Duodenal mucosa (tissue), 2 donors: Measurements from ENCODE around the gene NPAS3.

ENCODE experiments used
- H3K27ac ChIP-seq: one replicate; pipeline ENCODE4 v1.7.0; 2013; ENCODE audit warnings: low read depth, low read length
- H3K27me3 ChIP-seq, 2 donors: one replicate each; pipeline ENCODE4 v1.7.0; 2013; ENCODE audit warnings: low read length in 2 of 2, control low read depth in 1 of 2; ENCODE audit not compliant: insufficient read depth in 2 of 2, control insufficient read depth in 1 of 2
- H3K36me3 ChIP-seq, 2 donors: one replicate each; pipeline ENCODE4 v1.7.0; 2013; ENCODE audit warnings: low read length in 2 of 2, control low read depth in 1 of 2; ENCODE audit not compliant: insufficient read depth in 2 of 2, control insufficient read depth in 1 of 2
- H3K4me1 ChIP-seq, 2 donors: one replicate each; pipeline ENCODE4 v1.7.0; 2013; ENCODE audit warnings: low read length in 2 of 2, control low read depth in 1 of 2; ENCODE audit not compliant: insufficient read depth in 2 of 2, control insufficient read depth in 1 of 2
- H3K4me3 ChIP-seq, 2 donors: one replicate each; pipeline ENCODE4 v1.7.0; 2013; ENCODE audit warnings: low read length in 2 of 2, low read depth in 1 of 2
- H3K9ac ChIP-seq, 2 donors: one replicate each; pipeline ENCODE4 v1.7.0; 2013; ENCODE audit warnings: low read length in 2 of 2, low read depth in 1 of 2
- H3K9me3 ChIP-seq, 2 donors: one replicate each; pipeline ENCODE4 v1.7.0; 2013; ENCODE audit warnings: low read length in 2 of 2, control low read depth in 1 of 2; ENCODE audit not compliant: control insufficient read depth in 1 of 2

The NPAS3 gene

DNA sequence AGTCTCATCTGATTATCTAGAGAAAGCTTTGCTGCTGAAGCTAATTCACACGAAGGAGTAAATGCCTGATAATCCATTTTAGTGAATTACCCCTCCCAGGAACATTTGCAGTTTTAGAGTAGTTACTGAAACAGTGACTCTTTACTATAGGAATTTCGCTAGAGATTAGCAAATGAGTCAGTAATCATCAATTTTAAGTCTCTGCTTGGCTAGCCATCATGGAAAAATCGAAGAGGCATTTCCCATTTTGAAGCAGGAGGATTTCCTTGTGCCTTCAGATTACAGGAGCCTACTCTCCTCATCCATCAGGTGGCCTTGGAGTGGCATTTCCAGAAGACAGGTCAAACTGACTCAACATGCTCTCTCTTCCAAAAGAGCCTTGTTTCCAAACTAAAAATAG, 857.7 kb downstream of the NPAS3 start:
- Histone ChIP-seq H3K27me3 (peaks cover 17 to 18% of the 10 kb centered on the region in 2 donors), H3K4me1 (peaks cover 0 to 8% of the 10 kb centered on the region in 2 donors), H3K9me3 (no peaks in the 10 kb centered on the region), H3K4me3 (no peak overlapping the region), H3K27ac (no peak overlapping the region), H3K36me3 (no peaks in the 10 kb centered on the region), H3K9ac (no peak overlapping the region)

DNA sequence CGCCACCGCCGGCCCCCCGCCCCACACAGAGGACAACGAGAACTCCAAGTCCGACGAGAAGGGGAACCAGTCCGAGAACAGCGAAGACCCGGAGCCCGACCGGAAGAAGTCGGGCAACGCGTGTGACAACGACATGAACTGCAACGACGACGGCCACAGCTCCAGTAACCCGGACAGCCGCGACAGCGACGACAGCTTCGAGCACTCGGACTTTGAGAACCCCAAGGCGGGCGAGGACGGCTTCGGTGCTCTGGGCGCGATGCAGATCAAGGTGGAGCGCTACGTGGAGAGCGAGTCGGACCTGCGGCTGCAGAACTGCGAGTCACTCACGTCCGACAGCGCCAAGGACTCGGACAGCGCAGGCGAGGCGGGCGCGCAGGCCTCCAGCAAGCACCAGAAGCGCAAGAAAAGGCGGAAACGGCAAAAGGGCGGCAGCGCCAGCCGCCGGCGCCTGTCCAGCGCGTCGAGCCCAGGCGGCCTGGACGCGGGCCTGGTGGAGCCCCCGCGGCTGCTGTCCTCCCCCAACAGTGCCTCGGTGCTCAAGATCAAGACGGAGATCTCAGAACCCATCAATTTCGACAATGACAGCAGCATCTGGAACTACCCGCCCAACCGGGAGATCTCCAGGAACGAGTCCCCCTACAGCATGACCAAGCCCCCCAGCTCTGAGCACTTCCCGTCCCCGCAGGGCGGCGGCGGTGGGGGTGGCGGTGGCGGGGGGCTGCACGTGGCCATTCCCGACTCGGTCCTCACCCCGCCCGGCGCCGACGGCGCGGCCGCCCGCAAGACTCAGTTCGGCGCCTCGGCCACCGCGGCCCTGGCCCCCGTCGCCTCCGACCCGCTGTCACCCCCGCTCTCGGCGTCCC, 861.3 kb downstream of the NPAS3 start:
- no peak overlapping the region for H3K9ac ChIP-seq

DNA sequence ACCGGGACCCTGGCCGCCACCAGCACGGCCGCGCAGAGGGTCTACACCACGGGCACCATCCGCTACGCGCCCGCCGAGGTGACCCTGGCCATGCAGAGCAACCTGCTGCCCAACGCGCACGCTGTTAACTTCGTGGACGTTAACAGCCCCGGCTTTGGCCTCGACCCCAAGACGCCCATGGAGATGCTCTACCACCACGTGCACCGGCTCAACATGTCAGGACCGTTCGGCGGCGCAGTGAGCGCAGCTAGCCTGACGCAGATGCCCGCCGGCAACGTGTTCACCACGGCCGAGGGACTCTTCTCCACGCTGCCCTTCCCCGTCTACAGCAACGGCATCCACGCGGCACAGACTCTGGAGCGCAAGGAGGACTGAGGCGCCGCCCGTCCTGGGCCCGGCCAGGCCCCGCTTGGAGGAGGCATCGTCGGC, 862.1 kb downstream of the NPAS3 start:
- Histone ChIP-seq H3K27ac (no peak overlapping the region), H3K36me3 (no peaks in the 10 kb centered on the region), H3K9ac (no peak overlapping the region), H3K27me3 (peaks cover 14 to 22% of the 10 kb centered on the region in 2 donors), H3K4me1 (no peaks in the 10 kb centered on the region), H3K9me3 (no peaks in the 10 kb centered on the region), H3K4me3 (no peak overlapping the region)

More for the DNA sequence above, 861.3 kb downstream of the NPAS3 start:
- Histone ChIP-seq H3K9me3 (no peaks in the 10 kb centered on the region), H3K4me1 (no peaks in the 10 kb centered on the region), H3K4me3 (no peak overlapping the region), H3K36me3 (no peaks in the 10 kb centered on the region), H3K27ac (no peak overlapping the region), H3K27me3 (peaks cover 14 to 22% of the 10 kb centered on the region in 2 donors)

DNA sequence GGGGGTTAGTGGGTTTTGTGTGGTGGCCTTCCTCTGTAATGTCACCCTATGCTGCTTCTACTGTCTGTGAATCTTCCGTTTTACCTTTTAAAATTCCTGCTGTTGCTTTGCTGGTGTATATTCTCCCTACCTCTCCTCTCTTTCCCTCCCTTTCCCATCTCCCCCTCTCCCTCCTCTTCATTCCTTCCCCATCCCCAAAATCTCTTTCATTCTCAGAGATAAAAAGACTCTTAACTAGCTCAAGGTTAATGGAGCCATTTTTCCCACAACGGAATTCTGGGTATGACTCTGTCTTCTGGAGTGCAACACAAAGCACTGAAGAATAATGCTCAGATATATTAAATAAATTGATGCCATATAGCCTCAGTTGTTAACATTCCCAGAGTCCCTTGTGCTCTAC, 864.1 kb downstream of the NPAS3 start:
- Histone ChIP-seq H3K4me1 (no peaks in the 10 kb centered on the region), H3K36me3 (no peaks in the 10 kb centered on the region), H3K27me3 (peaks cover 14 to 22% of the 10 kb centered on the region in 2 donors), H3K27ac (no peak overlapping the region), H3K9ac (no peak overlapping the region), H3K4me3 (no peak overlapping the region), H3K9me3 (no peaks in the 10 kb centered on the region)

DNA sequence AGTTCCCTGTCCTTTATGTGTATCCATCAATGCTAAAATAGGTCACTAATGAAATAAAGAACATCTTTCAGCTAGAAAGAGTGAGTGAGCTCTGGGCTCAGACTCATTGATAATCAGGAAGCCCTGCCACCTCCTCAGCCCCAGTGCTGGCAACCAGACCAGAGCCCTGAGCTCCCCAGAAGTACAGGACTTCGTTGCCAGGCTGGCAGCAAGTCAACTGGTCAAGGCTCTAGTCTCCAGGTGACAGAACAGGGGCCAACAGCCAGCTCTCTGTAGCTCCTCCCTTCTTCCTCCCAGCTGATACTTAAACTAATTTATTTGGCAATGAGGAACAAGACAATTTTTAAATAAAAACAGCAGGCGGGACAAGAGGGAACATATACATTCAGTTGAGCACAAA, 866.9 kb downstream of the NPAS3 start:
- no peak overlapping the region for H3K9ac ChIP-seq
- H3K27me3 ChIP-seq = peaks cover 7 to 10% of the 10 kb centered on the region in 2 donors
- H3K36me3 ChIP-seq = no peaks in the 10 kb centered on the region
- H3K4me3 ChIP-seq = no peak overlapping the region
- no peaks in the 10 kb centered on the region for H3K9me3 ChIP-seq
- H3K4me1 ChIP-seq = no peaks in the 10 kb centered on the region
- no peak overlapping the region for H3K27ac ChIP-seq

DNA sequence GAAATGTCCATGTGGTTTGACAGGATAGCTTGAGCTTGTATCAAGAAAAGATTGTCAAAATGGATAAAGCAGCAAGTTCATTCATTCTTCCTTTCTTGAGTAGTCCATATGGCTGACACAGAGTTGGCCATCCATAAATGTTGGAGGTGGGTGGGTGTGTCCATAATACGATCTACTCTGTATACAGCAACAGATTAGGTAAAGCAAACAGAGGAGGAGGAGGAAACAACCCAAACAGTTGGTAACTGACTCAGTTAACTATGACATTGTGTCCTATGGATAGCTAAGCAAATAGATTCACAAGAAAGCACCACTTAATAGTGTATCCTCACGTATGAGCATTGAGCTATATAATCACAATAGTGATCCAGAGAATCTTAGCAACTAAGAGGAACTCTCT, 868.2 kb downstream of the NPAS3 start:
- no peaks in the 10 kb centered on the region for H3K4me1 ChIP-seq
- H3K27me3 ChIP-seq = peaks cover 0 to 1% of the 10 kb centered on the region in 2 donors
- H3K9ac ChIP-seq = no peak overlapping the region
- H3K9me3 ChIP-seq = no peaks in the 10 kb centered on the region
- no peak overlapping the region for H3K4me3 ChIP-seq
- H3K36me3 ChIP-seq = no peaks in the 10 kb centered on the region
- H3K27ac ChIP-seq = no peak overlapping the region

DNA sequence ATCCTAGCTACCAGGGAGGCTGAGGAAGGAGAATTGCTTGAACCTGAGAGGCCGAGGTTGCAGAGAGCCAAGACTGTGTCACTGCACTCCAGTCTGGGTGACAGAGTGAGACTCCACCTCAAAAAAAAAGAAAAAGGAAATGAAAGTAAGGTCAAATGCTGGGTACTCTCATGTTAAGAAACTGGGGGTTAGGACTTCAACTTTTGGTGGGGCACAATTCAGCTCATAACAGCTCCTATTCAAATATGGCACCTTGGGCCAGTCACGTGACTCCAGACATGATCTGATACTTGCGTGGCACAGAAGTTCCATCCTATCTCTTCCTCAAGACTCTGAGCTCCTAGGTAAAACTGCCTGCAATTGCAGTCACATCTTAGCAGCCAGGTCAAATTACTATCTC, 869.5 kb downstream of the NPAS3 start:
- H3K27ac ChIP-seq = no peak overlapping the region

DNA sequence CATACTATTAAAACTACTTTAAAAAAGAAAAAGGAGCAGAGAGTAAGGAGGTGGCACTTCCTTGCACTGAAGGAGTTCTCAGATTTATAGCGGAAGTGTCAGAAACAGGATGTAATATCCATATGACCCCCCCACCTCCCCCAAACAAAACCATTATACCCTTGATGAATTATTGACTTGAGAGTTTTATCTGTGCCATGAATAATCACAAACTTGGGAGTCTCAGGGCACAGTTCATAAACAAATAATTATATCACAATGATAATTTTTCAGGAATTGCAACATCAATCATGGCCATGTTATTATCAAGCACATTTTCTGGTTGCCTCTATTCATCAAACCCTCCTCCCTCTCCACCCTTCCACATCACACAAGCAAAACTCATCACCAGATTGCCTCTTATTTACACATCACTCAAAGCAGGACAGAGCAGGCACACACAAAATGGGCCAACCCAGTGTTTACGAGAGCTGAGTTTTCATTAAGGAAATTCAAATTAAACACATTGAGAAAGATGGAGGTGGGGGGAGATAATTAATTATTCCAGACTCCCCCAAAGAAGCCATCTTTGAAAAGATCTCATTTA, 870.8 kb downstream of the NPAS3 start:
- Histone ChIP-seq H3K4me3 (no peak overlapping the region), H3K9me3 (no peaks in the 10 kb centered on the region), H3K9ac (no peak overlapping the region), H3K27me3 (no peaks in the 10 kb centered on the region), H3K36me3 (no peaks in the 10 kb centered on the region), H3K27ac (no peak overlapping the region), H3K4me1 (no peaks in the 10 kb centered on the region)

More for the DNA sequence above, 869.5 kb downstream of the NPAS3 start:
- no peaks in the 10 kb centered on the region for H3K9me3 ChIP-seq
- no peaks in the 10 kb centered on the region for H3K27me3 ChIP-seq
- no peaks in the 10 kb centered on the region for H3K36me3 ChIP-seq
- no peaks in the 10 kb centered on the region for H3K4me1 ChIP-seq
- no peak overlapping the region for H3K4me3 ChIP-seq
- H3K9ac ChIP-seq = no peak overlapping the region

DNA sequence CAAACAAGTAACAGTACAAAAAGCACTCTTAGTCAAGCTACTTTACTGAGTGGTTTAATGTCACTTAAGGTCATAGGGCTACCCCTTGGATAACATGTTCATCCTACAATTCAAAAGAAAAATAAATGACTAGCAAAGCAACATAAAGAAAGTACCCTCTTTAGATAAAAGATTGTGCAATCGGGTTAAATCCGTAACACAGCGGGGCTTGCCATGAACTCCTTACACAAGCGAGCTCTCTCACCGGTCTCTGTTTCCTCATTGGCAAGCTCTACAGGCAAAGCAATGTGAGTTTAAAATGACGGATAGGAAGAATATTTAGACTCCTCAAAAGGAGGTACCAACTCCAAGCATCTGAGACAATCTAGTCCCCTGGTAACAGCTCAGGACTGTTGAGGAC, 871.6 kb downstream of the NPAS3 start:
- H3K4me1 ChIP-seq = no peaks in the 10 kb centered on the region
- no peaks in the 10 kb centered on the region for H3K9me3 ChIP-seq
- no peak overlapping the region for H3K27ac ChIP-seq
- H3K9ac ChIP-seq = no peak overlapping the region
- H3K4me3 ChIP-seq = no peak overlapping the region
- H3K27me3 ChIP-seq = no peaks in the 10 kb centered on the region
- no peaks in the 10 kb centered on the region for H3K36me3 ChIP-seq

DNA sequence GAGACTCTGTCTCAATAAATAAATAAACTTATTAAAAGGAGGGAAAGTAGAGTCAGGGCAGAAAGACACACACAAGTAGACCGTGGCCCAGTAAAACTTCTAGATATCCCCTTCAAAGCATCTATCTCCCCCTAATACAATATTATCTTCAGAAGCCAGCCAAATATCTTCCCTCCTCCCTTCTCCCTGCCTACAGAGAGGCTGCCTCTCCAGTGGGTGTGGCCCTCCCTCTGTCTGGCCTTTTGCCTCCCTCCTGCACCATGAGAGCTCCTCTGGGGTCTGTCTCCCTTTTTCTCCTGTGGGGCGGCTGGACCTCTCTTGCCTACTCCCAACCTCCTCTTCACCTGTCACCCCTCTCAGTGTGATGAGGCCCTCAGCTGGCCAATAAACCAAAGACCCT, 873.0 kb downstream of the NPAS3 start:
- Histone ChIP-seq H3K4me1 (no peaks in the 10 kb centered on the region), H3K4me3 (no peak overlapping the region), H3K27ac (no peak overlapping the region), H3K9me3 (no peaks in the 10 kb centered on the region), H3K27me3 (peaks cover 0 to 7% of the 10 kb centered on the region in 2 donors), H3K36me3 (no peaks in the 10 kb centered on the region), H3K9ac (no peak overlapping the region)
